LNCaP clone FGC (cell line): ENCODE data around the gene TMBIM1.

Source experiments
- DNase-seq: peaks from one replicate; pipeline ENCODE4 v3.0.0-alpha.2; 2011; ENCODE audit warnings: low read depth
- H3K4me3 ChIP-seq: 2 replicates; pipeline ENCODE4 v1.5.1; 2011; ENCODE audit warnings: mild to moderate bottlenecking, low read depth, low read length, control low read depth
- CTCF ChIP-seq: IDR thresholded peaks from 2 replicates; pipeline ENCODE4 v1.5.1; 2012; ENCODE audit warnings: mild to moderate bottlenecking; ENCODE audit not compliant: control insufficient read depth, insufficient read depth; ENCODE audit errors: extremely low read depth

The TMBIM1 gene

GRCh38 chr2:218234521-218234920 is 57.8 kb downstream of the TMBIM1 start:
- no peak for DNase-seq
- no peak for TF ChIP-seq CTCF
- no peak overlapping the region for H3K4me3 ChIP-seq

GRCh38 chr2:218233543-218233942 is 58.8 kb downstream of the TMBIM1 start:
- TF ChIP-seq CTCF = no peak
- H3K4me3 ChIP-seq = no peak overlapping the region
- DNase-seq = no peak

- H3K4me3 ChIP-seq = no peak overlapping the region
- TF ChIP-seq CTCF = no peak
- DNase-seq = no peak
Measured at GRCh38 chr2:218230882-218231281, 61.4 kb downstream of the TMBIM1 start.

GRCh38 chr2:218229851-218230250 is 62.5 kb downstream of the TMBIM1 start:
- no peak for DNase-seq
- H3K4me3 ChIP-seq = no peak overlapping the region
- no peak for TF ChIP-seq CTCF

- no peak for TF ChIP-seq CTCF
- H3K4me3 ChIP-seq = no peak overlapping the region
- DNase-seq = no peak
Measured at GRCh38 chr2:218229239-218229638, 63.1 kb downstream of the TMBIM1 start.

- no peak overlapping the region for H3K4me3 ChIP-seq
- TF ChIP-seq CTCF = no peak
- DNase-seq = no peak
Measured at GRCh38 chr2:218228366-218229090, 63.8 kb downstream of the TMBIM1 start.

GRCh38 chr2:218226903-218227302 is 65.4 kb downstream of the TMBIM1 start:
- DNase-seq = no peak
- H3K4me3 ChIP-seq = no peak overlapping the region
- no peak for TF ChIP-seq CTCF
